SK-N-SH (cell line): ENCODE results near the gene TMEM62.

ENCODE experiments used
- CHD2 ChIP-seq: fragments of 150-350 bp; IDR thresholded peaks from 2 replicates; pipeline ENCODE4 v1.6.1; 2018; ENCODE audit warnings: low read length; ENCODE audit not compliant: partially characterized antibody
- TF ChIP-seq, protein P1 (sequence below): fragments of 200-600 bp; sonication (generic); IDR thresholded peaks from 2 replicates; pipeline ENCODE4 v1.6.1; 2017; ENCODE audit warnings: antibody characterized with exemption, mild to moderate bottlenecking, moderate library complexity
- TF ChIP-seq, protein P2 (sequence below): fragments of 150-350 bp; IDR thresholded peaks from 2 replicates; pipeline ENCODE4 v1.6.1; 2017; ENCODE audit warnings: antibody characterized with exemption, low read length, low read depth, borderline replicate concordance
- TF ChIP-seq, protein P3 (sequence below): IDR thresholded peaks from 2 replicates; pipeline ENCODE4; 2012

DNA sequence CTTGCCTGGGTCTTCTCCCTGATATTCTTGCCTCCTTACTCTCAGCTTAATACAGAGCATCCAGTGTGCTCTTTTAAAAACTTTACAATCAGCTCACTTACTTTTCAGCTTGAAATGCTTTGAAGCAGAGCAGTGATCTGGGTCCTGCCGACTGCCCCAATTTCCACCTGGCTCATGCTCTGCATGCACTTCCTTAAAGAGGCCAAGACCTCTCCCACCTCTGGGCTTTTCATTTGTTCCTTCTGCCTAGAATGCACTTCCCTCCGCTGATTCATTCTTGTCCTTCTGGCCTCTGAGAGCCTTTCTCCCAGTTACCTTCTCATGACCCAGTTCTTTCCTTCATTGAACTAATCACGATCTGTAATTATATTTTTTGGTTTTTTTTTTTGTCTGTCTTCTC is 49.9 kb downstream of the TMEM62 start:
- TF ChIP-seq, protein P1, sequence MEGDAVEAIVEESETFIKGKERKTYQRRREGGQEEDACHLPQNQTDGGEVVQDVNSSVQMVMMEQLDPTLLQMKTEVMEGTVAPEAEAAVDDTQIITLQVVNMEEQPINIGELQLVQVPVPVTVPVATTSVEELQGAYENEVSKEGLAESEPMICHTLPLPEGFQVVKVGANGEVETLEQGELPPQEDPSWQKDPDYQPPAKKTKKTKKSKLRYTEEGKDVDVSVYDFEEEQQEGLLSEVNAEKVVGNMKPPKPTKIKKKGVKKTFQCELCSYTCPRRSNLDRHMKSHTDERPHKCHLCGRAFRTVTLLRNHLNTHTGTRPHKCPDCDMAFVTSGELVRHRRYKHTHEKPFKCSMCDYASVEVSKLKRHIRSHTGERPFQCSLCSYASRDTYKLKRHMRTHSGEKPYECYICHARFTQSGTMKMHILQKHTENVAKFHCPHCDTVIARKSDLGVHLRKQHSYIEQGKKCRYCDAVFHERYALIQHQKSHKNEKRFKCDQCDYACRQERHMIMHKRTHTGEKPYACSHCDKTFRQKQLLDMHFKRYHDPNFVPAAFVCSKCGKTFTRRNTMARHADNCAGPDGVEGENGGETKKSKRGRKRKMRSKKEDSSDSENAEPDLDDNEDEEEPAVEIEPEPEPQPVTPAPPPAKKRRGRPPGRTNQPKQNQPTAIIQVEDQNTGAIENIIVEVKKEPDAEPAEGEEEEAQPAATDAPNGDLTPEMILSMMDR = no peak
- TF ChIP-seq, protein P2, sequence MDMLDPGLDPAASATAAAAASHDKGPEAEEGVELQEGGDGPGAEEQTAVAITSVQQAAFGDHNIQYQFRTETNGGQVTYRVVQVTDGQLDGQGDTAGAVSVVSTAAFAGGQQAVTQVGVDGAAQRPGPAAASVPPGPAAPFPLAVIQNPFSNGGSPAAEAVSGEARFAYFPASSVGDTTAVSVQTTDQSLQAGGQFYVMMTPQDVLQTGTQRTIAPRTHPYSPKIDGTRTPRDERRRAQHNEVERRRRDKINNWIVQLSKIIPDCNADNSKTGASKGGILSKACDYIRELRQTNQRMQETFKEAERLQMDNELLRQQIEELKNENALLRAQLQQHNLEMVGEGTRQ = no peak
- TF ChIP-seq, protein P3, sequence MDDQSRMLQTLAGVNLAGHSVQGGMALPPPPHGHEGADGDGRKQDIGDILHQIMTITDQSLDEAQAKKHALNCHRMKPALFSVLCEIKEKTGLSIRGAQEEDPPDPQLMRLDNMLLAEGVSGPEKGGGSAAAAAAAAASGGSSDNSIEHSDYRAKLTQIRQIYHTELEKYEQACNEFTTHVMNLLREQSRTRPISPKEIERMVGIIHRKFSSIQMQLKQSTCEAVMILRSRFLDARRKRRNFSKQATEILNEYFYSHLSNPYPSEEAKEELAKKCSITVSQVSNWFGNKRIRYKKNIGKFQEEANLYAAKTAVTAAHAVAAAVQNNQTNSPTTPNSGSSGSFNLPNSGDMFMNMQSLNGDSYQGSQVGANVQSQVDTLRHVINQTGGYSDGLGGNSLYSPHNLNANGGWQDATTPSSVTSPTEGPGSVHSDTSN = no peak
- no peak for TF ChIP-seq CHD2
